Measurements from ENCODE around the gene A2ML1.
A peak's percentile ranks its signal among the peaks of the same experiment; 100 is the strongest.
"Not testable (repeated sequence)": the region's sequence is repeated elsewhere in the genome, so short reads cannot be mapped to it uniquely, and the experiment has no call there.

Gene A2ML1

DNA sequence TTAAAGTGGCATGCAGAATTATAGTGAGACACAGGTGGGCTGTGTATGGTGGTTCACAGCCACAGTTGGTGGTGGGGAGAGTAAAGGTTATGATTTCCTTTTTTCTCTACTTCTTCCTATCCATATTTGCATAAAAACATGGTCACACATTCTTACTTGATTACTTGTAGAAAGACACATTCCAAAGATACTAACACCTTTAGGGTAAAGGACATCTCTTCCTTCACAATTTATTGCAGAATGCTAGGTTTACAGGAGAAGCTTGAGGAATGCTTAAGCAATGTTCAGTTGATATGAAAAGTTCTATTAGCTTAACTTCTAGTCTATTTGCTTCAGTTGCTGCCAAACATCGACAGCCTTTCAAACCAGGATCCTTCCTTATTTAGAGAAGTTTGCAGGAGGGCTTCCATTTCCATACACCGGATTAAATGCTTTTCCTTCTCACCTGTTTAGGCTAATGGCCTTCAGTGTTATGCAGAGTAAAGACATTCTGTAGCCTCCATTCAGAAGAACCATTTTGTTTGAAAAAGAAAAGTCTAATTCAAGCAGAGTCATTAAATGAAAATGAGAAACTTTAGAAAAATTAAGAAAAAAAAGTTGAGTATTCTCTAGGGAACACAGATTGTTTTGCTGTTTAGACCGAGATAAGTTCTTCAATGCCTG lies 89.3 kb downstream of the A2ML1 start:
- no peak for DNase-seq

DNA sequence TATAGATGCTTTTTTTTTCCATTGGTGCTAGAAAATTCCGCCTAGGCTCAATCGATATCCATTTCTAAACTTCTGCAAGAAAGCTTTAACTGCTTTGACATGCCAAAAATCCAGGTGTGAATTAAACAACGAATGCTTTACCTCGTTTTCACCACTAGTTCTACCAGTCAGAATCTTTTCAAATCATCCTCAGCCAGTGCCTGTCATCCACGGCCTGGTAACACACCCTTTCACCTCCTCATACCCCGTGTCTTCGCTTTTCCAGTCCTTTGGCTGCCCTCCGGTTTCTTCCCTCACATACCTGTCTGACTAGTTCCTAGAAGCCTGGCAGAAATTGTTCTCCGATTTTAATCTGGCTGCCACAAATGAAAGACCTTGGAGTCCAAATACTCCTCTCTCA lies 90.5 kb downstream of the A2ML1 start:
- peak; percentile 12 for DNase-seq

DNA sequence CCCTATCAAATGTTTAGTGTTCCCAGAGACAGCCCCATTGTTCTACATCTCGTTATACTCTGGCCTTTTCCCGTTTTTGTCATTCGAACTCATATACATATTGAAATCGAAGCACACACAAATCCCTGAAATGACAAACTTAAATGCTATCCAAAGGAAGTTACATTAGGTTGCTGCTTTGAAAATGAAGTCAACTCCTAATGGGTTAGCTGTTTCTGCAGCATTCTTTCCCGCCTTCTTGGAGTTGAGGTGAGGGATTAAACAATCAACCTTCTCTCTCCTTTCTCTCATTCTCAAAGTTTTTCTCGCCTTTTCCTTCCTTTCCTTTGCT lies 91.2 kb downstream of the A2ML1 start:
- no peak for DNase-seq

DNA sequence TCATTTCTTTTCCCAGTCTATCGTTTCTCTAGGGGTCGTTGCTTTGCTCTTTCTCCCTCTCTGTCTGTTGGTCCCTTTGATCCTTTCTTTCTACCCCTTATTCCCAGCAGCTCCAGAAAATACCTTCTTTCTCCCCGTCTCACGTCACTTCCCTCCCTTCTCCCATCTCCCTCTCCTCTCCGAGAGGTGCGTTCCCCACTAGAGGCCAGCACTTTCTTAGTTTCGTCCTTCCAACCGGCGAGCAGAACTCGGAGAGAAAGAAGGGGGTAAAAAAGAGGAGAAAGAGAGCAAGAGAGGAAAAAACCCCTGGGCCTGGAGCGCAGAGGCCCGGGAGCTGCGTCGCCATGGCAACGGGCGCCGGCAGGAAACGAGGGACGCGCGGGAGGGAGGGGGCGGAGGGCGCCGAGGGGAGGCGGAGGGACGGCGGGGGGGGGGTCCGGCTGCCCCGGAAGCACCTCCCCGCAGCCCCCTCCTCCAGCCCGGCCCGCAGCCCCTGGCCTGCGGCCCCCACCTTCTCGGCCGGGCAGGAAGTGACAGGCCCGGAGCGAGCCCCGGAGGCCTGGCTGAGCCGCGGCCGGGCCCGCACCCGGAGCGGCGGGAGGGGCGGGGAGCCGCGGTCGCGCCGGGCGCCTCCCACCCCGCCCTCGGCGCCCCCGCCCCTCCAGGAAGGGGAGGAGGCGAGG lies 91.8 kb downstream of the A2ML1 start, which contains the start of gene PHC1:
PHC1 (plus strand) TSS at position 477 of the 683 bp plus-strand sequence. CDS start 3,169 bp downstream, outside the sequence.
- DNase-seq = peak; percentile 80

DNA sequence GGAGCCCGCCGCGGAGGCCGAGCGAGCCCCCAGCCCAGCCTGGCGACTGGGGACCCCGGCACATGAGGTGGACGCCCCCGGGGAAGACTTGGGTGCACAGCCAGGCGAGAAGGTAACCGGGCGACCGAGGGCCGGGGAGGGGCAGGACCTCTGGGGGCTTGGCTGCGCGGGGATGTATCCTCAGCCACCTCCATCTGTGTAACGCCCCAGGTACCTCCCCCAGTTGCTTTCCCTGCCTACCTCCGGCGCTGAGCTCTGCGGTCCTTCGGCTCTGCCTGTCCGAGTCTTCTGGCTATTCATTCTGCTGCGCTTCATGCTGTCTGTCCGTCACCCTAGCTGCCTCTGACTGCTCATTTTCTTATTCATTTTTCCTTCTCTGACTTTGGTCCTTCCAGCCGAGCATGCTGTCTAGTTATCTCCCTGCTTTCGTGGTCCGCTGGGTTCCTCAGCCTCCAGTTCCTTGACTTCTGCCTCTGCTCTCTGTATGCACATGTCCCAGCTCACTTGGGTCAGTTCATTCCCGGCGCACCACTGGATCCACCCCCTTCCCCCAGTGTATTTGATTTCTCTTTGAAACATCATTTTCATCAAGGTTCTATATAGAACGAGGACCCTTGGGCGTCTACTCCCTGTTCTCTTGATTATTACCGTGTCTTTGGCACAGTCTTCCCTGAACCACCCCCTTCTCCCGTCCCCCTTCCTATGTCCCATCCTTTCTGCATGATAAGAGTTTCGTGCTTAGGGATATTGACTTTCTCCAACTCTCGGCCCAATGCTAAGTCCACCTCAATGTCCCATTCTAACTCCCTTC lies 92.5 kb downstream of the A2ML1 start:
- peak; percentile 28 for DNase-seq

DNA sequence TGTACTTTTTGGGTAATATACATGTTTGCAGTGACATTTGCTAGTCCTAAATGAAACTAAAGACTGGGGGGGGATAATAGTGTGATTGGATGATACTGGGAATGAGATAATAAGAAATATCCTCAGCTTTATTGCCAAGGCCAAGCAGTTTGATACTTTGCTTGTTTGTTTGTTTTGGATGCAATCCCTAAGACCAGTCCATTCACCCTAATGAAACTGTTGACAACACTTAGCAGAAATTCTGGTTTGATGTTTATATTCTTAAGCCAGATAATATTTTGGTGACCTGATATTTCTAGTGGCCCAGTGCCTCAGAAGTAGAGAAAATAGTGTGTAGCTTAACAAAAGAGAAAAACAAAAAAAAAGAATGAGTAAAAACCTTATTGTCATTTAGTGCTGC lies 93.7 kb downstream of the A2ML1 start:
- no peak for DNase-seq

DNA sequence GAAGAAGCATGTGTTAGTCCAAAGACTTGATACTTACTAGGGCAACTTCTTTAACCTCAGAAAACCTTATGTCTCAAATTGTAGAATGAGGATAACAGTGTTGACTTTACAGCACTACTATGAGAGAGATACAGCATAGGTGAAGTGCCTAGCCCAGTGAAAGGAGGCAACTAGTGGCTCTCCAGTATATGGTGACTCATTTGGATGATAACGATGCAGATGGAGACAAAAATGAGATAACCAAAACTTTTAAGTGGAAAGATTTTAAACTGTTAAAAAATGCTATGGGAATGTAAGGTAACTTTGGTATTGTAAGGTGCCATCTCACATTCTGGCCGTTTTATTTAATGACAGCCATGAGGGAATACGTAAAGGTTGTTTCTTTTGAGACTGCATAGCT lies 94.6 kb downstream of the A2ML1 start:
- DNase-seq = no peak

DNA sequence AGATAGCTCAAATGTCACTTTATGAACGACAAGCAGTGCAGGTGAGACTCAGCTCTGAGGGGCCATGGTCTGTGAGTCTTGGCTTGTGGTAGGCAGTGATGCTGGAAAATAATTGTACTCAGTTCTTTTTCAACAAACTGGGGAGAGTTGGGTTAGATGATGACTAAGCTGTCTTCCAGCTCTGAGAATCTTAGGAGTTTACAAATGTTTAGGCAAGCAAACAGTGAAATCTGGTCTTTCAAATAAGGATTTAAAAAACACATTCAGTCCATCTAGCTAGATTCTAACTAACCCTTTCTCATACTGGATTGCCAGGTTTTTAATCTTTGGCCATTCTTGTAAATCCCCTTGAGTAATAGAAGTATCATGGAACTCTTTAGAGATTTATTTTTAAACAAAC lies 95.3 kb downstream of the A2ML1 start:
- DNase-seq = no peak

DNA sequence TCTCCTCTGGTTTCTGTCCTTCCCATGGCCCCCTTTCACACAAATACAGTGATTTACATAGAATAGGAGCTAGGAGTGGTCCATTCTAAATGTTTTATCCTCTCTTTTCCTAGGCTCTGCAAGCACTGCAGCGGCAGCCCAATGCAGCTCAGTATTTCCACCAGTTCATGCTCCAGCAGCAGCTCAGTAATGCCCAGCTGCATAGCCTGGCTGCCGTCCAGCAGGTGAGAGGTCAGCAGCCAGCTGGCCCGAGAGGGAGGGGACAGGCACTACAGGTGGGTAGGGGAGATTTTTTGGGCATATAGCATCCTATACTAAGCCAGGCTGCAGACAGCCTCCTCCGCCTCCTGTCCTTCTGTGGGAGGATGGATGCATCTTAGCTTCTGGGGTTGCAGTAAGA lies 97.2 kb downstream of the A2ML1 start:
- not testable (repeated sequence) for DNase-seq

DNA sequence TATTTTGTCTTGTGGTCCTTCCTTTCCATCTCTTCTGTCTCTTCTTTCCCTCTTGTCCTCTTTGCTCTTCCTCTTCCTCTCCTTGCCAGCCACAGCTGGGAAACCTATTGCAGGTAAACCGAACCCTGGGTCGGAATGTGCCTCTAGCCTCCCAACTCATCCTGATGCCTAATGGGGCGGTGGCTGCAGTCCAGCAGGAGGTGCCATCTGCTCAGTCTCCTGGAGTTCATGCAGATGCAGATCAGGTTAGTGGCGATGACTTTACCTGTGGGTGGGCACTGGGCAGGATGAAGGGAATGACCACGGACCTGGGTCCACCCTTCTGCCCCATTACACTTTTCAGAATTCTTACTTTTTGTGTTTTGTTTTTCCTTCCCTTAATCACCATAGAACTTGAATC lies 100.1 kb downstream of the A2ML1 start:
- DNase-seq = no peak
